Neutrophil (primary cell): Measurements from ENCODE around the gene IL17A.
"Not testable (repeated sequence)": the region's sequence is repeated elsewhere in the genome, so short reads cannot be mapped to it uniquely, and the experiment has no call there.

ENCODE experiments used
- H3K27ac ChIP-seq: fragments of 200-600 bp; sonication (generic); 2 replicates; pipeline ENCODE4 v1.5.1; 2016; ENCODE audit warnings: mild to moderate bottlenecking, moderate library complexity
- H3K27me3 ChIP-seq: fragments of 200-600 bp; sonication (generic); 2 replicates; pipeline ENCODE4 v1.6.0; 2016; ENCODE audit warnings: mild to moderate bottlenecking
- H3K36me3 ChIP-seq: fragments of 200-600 bp; sonication (generic); 2 replicates; pipeline ENCODE4 v1.5.1; 2017
- H3K4me1 ChIP-seq, 2 experiments: fragments of 200-600 bp in 1 of 2; sonication (generic) in 1 of 2; 1 replicate in 1 of 2; 2 replicates in 1 of 2; pipeline versions ENCODE4 v1.5.1 to v1.6.1; 2013 to 2016; ENCODE audit warnings: low read depth in 1 of 2, low read length in 1 of 2, mild to moderate bottlenecking in 1 of 2, moderate library complexity in 1 of 2; ENCODE audit not compliant: control insufficient read depth in 1 of 2, insufficient read depth in 1 of 2
- H3K4me3 ChIP-seq, 2 experiments: fragments of 200-600 bp in 1 of 2; sonication (generic) in 1 of 2; 1 replicate in 1 of 2; 2 replicates in 1 of 2; pipeline ENCODE4 v1.5.1; 2013 to 2016; ENCODE audit warnings: low read depth in 1 of 2, low read length in 1 of 2, mild to moderate bottlenecking in 1 of 2, moderate library complexity in 1 of 2
- H3K9me3 ChIP-seq: fragments of 200-600 bp; sonication (generic); 2 replicates; pipeline ENCODE4 v1.5.1; 2016
- CTCF ChIP-seq: fragments of 200-600 bp; sonication (generic); IDR thresholded peaks from 2 replicates; pipeline ENCODE4 v1.5.1; 2016; ENCODE audit warnings: antibody characterized with exemption

IL17A gene

DNA sequence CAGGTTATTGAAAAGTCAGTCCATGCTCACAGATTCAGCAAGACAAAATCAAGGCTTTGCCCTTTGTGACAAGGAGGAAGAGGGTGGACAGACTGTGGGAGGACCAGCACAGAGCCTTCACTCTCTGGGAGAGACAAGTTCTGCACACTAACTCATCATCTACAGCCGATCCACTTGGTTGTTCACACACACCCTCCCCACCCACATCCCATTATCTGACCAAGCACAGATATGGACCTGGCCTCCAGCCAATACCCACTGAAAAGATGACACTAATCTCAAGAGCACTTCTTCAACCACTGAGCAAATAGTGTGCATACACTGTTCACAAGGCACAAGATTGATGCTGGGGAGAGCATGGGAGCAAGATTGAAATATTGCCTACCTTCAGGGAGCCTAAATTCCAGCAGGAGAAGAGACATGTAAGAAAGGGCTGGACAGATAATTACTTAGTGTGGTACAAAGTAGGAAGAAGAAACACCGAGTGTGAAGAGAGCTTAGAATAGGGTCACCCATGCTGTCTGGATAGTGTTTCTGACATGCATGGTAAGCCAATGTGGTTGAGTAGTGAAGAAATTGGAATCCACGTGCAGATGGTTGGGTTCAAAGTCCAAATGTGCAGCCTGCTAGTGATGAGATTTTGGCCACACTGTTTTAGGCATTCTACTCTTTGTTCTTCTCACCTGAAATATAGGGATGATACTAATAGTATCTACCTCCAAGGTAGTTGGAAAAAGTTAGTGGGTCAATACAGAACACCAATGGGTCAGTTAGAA lies 21.7 kb upstream of the IL17A start:
- Histone ChIP-seq H3K27ac (no peak overlapping the region), H3K9me3 (no peaks in the 10 kb centered on the region), H3K27me3 (no peaks in the 10 kb centered on the region), H3K36me3 (no peaks in the 10 kb centered on the region), H3K4me3 (no peak overlapping the region), H3K4me1 (no peaks in the 10 kb centered on the region)
- TF ChIP-seq CTCF = no peak

DNA sequence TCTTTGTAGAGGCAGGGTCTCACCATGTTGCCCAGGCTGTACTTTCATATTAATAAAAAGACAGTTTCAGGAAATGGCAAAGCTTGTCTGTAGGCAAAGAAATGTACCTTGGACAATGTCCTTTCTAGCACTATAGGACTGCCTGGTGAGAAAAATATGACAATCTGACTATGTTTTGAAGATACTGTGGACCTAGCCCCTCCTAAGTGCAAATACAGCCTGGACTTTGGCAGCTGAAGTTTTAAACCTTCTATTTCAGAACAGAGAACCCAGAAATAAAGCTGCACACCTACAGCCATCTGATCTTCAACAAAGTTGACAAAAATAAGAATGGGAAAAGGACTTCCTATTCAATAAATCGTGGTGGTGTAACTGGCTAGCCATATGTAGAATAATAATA lies 18.9 kb upstream of the IL17A start:
- Histone ChIP-seq H3K9me3 (no peaks in the 10 kb centered on the region), H3K27ac (no peak overlapping the region), H3K36me3 (no peaks in the 10 kb centered on the region), H3K4me1 (no peaks in the 10 kb centered on the region), H3K27me3 (no peaks in the 10 kb centered on the region), H3K4me3 (no peak overlapping the region)
- TF ChIP-seq CTCF = no peak

DNA sequence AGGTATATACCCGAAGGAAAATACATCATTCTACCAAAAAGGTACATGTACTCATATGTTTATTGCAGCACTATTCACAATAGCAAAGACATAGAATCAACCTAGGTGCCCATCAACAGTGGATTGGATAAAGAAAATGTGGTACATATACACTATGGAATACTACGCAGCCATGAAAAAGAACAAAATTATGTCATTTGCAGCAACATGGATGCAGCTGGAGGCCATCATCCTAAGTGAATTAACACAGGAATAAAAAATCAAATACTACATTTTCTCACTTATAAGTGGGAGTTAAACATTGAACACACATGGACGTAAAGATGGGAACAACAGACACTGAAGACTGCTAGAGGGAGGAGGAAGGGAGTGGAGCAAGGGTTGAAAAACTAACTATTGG lies 17.8 kb upstream of the IL17A start:
- H3K4me1 ChIP-seq, H3K36me3 ChIP-seq, H3K9me3 ChIP-seq, H3K27ac ChIP-seq, H3K27me3 ChIP-seq, H3K4me3 ChIP-seq: not testable (repeated sequence)

- Histone ChIP-seq H3K27me3 (no peaks in the 10 kb centered on the region), H3K4me1 (no peaks in the 10 kb centered on the region), H3K4me3 (no peak overlapping the region), H3K9me3 (no peaks in the 10 kb centered on the region), H3K27ac (no peak overlapping the region), H3K36me3 (no peaks in the 10 kb centered on the region)
- no peak for TF ChIP-seq CTCF
These were observed 12.1 kb upstream of the IL17A start for GRCh38 chr6:52174118-52174517.

GRCh38 chr6:52176550-52176949 lies 9.6 kb upstream of the IL17A start:
- Histone ChIP-seq H3K27ac (no peak overlapping the region), H3K36me3 (no peaks in the 10 kb centered on the region), H3K9me3 (no peaks in the 10 kb centered on the region), H3K4me1 (no peaks in the 10 kb centered on the region), H3K27me3 (no peaks in the 10 kb centered on the region), H3K4me3 (no peak overlapping the region)
- no peak for TF ChIP-seq CTCF

- no peaks in the 10 kb centered on the region for H3K9me3 ChIP-seq
- H3K36me3 ChIP-seq = no peaks in the 10 kb centered on the region
These were observed 8.2 kb upstream of the IL17A start for GRCh38 chr6:52177961-52178360.

More at GRCh38 chr6:52177961-52178360, 8.2 kb upstream of the IL17A start:
- no peak overlapping the region for H3K27ac ChIP-seq
- no peaks in the 10 kb centered on the region for H3K4me1 ChIP-seq
- no peak overlapping the region for H3K4me3 ChIP-seq
- no peaks in the 10 kb centered on the region for H3K27me3 ChIP-seq
- no peak for TF ChIP-seq CTCF
